H54 (cell line): ENCODE data around the gene SSR1.
"Not testable (repeated sequence)": the region's sequence is repeated elsewhere in the genome, so short reads cannot be mapped to it uniquely, and the experiment has no call there.

Source experiments
- DNase-seq: peaks from one replicate; pipeline ENCODE4 v3.0.0; 2011; ENCODE audit warnings: low spot score, mixed read lengths; ENCODE audit not compliant: insufficient read length
- FAIRE-seq: peaks from 3 replicates; lab custom pipeline; 2011; peaks lifted over from hg19 to GRCh38; lab: Jason Lieb, UNC
- POLR2A ChIP-seq: IDR thresholded peaks from 2 replicates; pipeline ENCODE4 v1.6.1; 2011; ENCODE audit warnings: low read depth, mild to moderate bottlenecking, low read length

SSR1 gene

GRCh38 chr6:7264686-7265384 lies 48.2 kb downstream of the SSR1 start:
- no peak for TF ChIP-seq POLR2A
- DNase-seq (no peak), FAIRE-seq (no peak)

DNA sequence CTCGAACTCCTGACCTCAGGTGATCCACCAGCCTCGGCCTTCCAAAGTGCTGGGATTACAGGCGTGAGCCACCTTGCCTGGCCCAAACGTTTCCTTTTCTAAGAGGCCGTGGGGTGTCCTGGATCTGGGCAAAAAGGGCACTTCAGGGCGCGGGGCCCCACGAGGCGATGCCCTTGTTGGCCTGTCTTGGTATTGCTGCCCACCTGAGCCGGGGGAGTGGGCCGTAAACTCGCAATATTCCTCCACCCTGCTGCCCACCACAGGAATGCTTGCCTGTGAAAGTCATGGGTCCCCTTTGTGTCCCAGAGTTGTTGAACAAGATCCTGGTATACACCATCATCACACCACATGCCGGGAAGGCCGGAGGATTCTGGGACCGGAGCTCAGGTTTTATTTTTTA lies 49.0 kb downstream of the SSR1 start:
- no peak for FAIRE-seq

DNA sequence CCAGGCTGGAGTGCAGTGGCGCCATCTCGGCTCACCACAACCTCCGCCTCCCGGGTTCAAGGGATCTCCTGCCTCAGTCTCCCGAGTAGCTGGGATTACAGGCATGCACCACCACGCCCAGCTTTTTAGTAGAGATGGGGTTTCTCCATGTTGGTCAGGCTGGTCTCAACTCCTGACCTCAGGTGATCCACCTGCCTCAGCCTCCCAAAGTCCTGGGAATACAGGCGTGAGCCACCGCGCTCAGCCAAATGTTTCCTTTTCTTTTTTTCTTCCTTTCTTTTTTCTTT lies 49.5 kb downstream of the SSR1 start:
- DNase-seq, FAIRE-seq: not testable (repeated sequence)

More for the DNA sequence above, 49.0 kb downstream of the SSR1 start:
- no peak for TF ChIP-seq POLR2A
- no peak for DNase-seq

DNA sequence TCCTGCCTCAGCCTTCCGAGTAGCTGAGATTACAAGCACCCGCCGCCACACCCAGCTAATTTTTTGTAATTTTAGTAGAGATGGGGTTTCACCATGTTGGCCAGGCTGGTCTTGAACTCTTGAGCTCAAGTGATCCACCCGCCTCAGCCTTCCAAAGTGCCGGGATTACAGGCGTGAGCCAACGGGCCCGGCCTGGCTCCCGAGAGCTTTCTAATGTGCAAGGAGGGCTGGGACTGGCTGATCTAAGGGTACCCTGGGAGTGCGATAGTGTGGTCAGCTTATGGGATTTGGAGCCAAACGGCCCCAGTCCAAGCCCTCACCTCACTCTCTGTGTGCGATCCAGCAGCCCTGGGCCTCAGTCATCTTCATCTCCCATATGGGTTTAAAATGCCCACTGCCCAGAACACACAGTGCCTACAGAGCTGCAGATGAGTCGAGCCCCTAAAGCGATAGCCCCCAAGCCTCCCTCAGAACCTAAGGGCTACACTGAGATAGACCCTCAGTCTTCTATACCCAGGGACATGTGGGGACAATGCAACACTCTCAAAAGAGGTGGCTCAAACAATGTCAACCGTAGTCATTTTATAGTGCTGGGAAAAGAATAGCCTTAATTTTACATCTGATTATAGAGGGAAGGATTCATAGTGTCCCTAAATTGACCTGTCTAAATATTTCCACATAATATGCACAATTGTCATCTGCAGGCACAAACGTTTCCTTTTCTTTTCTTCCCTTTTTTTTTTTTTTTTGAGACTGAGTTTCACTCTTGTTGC lies 50.1 kb downstream of the SSR1 start:
- DNase-seq = no peak
- FAIRE-seq = no peak
- TF ChIP-seq POLR2A = no peak

GRCh38 chr6:7261852-7262461 lies 51.0 kb downstream of the SSR1 start:
- no peak for TF ChIP-seq POLR2A
- FAIRE-seq (no peak), DNase-seq (no peak)

- FAIRE-seq (no peak), DNase-seq (peak; percentile 95)
- TF ChIP-seq POLR2A = peak; percentile 77
These were observed 51.8 kb downstream of the SSR1 start for GRCh38 chr6:7261032-7261841.

GRCh38 chr6:7260291-7261031 lies 52.5 kb downstream of the SSR1 start:
- no peak for TF ChIP-seq POLR2A
- FAIRE-seq (no peak), DNase-seq (no peak)

- no peak for DNase-seq
- TF ChIP-seq POLR2A = no peak
- FAIRE-seq = no peak
These were observed 54.7 kb downstream of the SSR1 start for GRCh38 chr6:7258231-7258763.

GRCh38 chr6:7257521-7258230 lies 55.3 kb downstream of the SSR1 start:
- FAIRE-seq = no peak
- no peak for DNase-seq
- TF ChIP-seq POLR2A = no peak

DNA sequence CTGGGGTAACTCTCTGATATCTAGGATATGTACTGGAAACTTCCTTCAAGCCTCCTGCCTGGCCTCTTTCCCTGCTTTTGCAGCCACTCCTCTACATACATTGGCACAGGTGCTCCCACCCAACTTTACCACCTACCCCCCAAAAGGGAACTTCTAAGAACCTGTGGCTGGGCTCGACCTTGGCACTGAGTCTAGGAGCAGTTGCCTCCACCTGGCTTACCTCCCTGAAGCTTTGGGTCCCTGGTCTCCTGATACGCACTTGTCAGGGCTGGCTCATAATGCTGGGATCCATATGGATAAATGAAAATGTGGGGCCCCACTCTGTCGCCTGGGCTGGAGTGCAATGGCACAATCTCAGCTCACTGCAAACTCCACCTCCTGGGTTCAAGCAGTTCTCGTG lies 56.2 kb downstream of the SSR1 start:
- no peak for TF ChIP-seq POLR2A
- FAIRE-seq = no peak

GRCh38 chr6:7255918-7256317 lies 57.1 kb downstream of the SSR1 start:
- TF ChIP-seq POLR2A = no peak
- FAIRE-seq = no peak

More for the DNA sequence above, 56.2 kb downstream of the SSR1 start:
- DNase-seq = no peak

More at GRCh38 chr6:7255918-7256317, 57.1 kb downstream of the SSR1 start:
- no peak for DNase-seq
